Breast epithelium (tissue), 3 donors: ENCODE data around the gene DEFB132.

Experiments
- POLR2A ChIP-seq: fragments of 450-650 bp; IDR thresholded peaks from one replicate; pipeline ENCODE4 v1.6.1; 2016; ENCODE audit warnings: antibody characterized with exemption, mild to moderate bottlenecking, moderate library complexity
- POLR2AphosphoS5 ChIP-seq, 3 donors: sonication (generic); formaldehyde crosslinking; IDR thresholded peaks; one replicate each; pipeline ENCODE4 v1.6.1; 2017; ENCODE audit warnings: antibody characterized with exemption in 3 of 3
- TF ChIP-seq, protein P1 (sequence below), 3 donors: fragments of 450-650 bp; IDR thresholded peaks; one replicate each; pipeline ENCODE4 v1.5.1; 2016 to 2017; ENCODE audit warnings: antibody characterized with exemption in 3 of 3, mild to moderate bottlenecking in 3 of 3, moderate library complexity in 3 of 3

DNA sequence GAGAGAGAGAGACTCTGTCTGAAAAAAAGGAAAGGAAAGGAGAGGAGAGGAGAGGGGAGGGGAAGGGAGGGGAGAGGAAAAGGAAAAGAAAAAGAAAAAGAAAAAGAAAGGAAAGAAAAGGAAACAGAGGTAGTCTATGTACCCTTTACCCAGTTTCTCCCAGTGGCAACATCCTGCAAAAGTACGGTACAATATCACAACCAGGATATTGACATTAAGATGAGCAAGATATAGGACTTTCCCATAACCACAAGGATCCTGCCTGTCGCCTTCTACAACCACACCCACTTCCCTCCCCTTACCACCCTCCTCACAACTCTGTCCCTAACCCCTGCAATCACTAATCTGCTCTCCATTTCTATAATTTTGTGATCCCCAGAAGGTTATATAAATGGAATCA lies 29.0 kb downstream of the DEFB132 start:
- TF ChIP-seq, protein P1, sequence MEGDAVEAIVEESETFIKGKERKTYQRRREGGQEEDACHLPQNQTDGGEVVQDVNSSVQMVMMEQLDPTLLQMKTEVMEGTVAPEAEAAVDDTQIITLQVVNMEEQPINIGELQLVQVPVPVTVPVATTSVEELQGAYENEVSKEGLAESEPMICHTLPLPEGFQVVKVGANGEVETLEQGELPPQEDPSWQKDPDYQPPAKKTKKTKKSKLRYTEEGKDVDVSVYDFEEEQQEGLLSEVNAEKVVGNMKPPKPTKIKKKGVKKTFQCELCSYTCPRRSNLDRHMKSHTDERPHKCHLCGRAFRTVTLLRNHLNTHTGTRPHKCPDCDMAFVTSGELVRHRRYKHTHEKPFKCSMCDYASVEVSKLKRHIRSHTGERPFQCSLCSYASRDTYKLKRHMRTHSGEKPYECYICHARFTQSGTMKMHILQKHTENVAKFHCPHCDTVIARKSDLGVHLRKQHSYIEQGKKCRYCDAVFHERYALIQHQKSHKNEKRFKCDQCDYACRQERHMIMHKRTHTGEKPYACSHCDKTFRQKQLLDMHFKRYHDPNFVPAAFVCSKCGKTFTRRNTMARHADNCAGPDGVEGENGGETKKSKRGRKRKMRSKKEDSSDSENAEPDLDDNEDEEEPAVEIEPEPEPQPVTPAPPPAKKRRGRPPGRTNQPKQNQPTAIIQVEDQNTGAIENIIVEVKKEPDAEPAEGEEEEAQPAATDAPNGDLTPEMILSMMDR (IDR thresholded peaks at IDR 0.05): no peak
- no peak for TF ChIP-seq POLR2A
- no peak for TF ChIP-seq POLR2AphosphoS5 (IDR thresholded peaks at IDR 0.05)
